ENCODE data around the gene IL1A. TPM values are rescaled to one million over a fixed set of nuclear protein-coding genes. Genes with fewer than 3 reads are reported as not detected.
A peak's percentile ranks its signal among the peaks of the same experiment; 100 is the strongest.
"Not testable (repeated sequence)": the region's sequence is repeated elsewhere in the genome, so short reads cannot be mapped to it uniquely, and the experiment has no call there.

Gene IL1A, protein sequence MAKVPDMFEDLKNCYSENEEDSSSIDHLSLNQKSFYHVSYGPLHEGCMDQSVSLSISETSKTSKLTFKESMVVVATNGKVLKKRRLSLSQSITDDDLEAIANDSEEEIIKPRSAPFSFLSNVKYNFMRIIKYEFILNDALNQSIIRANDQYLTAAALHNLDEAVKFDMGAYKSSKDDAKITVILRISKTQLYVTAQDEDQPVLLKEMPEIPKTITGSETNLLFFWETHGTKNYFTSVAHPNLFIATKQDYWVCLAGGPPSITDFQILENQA
- total RNA-seq: under 1 TPM; 0.55 to 0.99 TPM
- under 1 TPM; 0.55 to 0.59 TPM for polyA plus RNA-seq (ENCODE audit: insufficient read length in 2 of 2)
- long read RNA-seq, donor 1: 0 reads
- long read RNA-seq, donor 2: 0 reads
- long read RNA-seq, donor 3: 0 reads
- long read RNA-seq, donor 4: 0 reads

DNA sequence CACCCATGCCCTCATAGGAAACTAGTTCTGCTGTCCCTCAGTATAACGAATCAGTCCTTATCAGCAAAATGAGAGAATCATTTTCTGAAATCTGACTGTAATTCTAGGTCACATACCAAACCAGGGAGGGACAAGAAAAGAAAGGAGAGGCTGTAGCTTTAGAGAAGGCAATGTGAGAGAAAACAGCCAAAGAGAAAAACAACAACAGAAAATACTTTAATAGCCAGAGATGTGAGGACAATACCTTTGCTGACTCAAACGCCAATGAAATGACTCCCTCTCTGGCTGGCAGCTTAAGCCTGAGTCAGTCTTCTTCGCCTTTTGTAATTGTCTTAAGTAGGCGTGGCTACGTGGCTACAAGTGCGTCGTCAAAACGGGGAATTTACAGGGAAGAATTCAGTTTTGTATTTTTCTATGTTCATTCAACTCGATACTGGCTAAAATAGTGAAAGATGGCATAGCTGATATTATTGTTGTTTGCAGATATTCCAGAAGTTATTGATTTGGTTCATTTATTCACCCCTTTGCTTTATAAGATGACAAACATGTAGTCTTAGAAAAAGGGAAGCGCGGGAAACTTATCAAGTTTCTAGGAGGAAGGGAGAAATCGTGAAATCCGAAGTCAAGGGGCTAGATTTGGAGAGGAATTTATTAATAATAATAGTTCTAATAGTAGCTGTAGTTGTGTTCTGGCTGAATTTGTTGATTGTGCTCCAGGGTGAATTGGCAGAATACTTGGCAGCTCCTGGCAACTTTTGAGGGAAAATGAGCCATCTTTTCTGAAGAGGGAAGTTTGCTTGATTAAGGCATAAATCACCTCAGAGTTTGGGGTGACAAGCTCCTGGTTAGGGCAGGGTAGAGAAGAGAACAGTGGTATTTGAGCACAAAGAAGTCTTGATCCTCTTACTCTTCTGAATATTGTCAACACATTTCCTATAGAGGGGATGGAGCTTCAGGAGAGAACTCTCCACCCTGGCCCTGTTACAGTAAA is at the start of gene IL1A:
IL1A (minus strand) TSS at position 295 of the 991 bp plus-strand sequence. CDS start 723 bp downstream, outside the sequence.
- H3K4me1 ChIP-seq (ENCODE audit: control insufficient read depth, insufficient read depth, low read length): no peaks in the 10 kb centered on the region
- no peaks in the 10 kb centered on the region for H3K36me3 ChIP-seq (ENCODE audit: control insufficient read depth, insufficient read depth, low read length)
- DNase-seq (ENCODE audit: low read depth in 4 of 6, low spot score in 6 of 6): peak in 2 of 6 donors; percentile 19
- WGBS (ENCODE audit: insufficient coverage): 54% methylated on average over 6 of the region's 13 CpGs
- no peaks in the 10 kb centered on the region for H3K9me3 ChIP-seq (ENCODE audit: control insufficient read depth, insufficient read depth, low read length)
- no peaks in the 10 kb centered on the region for H3K27me3 ChIP-seq (ENCODE audit: control insufficient read depth, insufficient read depth, low read length)
- H3K27ac ChIP-seq (ENCODE audit: low read depth, low read length): no peak within 1 kb of the TSS
- H3K4me3 ChIP-seq (ENCODE audit: low read depth, low read length): no peak within 1 kb of the TSS

- no peaks in the 10 kb centered on the region for H3K27me3 ChIP-seq (ENCODE audit: control insufficient read depth, insufficient read depth, low read length)
Observed at GRCh38 chr2:112833976-112834375, 49.7 kb upstream of the IL1A start.

DNA sequence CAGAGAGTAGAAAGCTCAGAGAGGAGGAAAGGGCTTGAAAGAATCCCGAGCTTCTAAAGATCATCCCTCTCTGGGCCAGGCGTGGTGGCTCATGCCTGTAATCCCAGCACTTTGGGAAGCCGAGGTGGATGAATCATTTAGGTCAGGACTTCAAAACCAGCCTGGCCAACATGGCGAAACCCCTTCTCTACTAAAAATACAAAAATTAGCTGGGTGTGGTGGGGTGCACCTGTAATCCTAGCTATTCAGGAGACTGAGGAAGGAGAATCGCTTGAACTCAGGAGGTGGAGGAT is 49.3 kb upstream of the IL1A start:
- DNase-seq (ENCODE audit: low read depth in 4 of 6, low spot score in 6 of 6); H3K9me3 ChIP-seq (ENCODE audit: control insufficient read depth, insufficient read depth, low read length); H3K36me3 ChIP-seq (ENCODE audit: control insufficient read depth, insufficient read depth, low read length); H3K4me1 ChIP-seq (ENCODE audit: control insufficient read depth, insufficient read depth, low read length); H3K4me3 ChIP-seq (ENCODE audit: low read depth, low read length); H3K27me3 ChIP-seq (ENCODE audit: control insufficient read depth, insufficient read depth, low read length); H3K27ac ChIP-seq (ENCODE audit: low read depth, low read length): not testable (repeated sequence)
- WGBS (ENCODE audit: insufficient coverage): 90% methylated on average over 1 of the region's 5 CpGs

More at GRCh38 chr2:112833976-112834375, 49.7 kb upstream of the IL1A start:
- no peak for DNase-seq (ENCODE audit: low read depth in 4 of 6, low spot score in 6 of 6)
- H3K27ac ChIP-seq (ENCODE audit: low read depth, low read length): no peak overlapping the region
- no peaks in the 10 kb centered on the region for H3K36me3 ChIP-seq (ENCODE audit: control insufficient read depth, insufficient read depth, low read length)
- H3K9me3 ChIP-seq (ENCODE audit: control insufficient read depth, insufficient read depth, low read length): no peaks in the 10 kb centered on the region
- no peaks in the 10 kb centered on the region for H3K4me1 ChIP-seq (ENCODE audit: control insufficient read depth, insufficient read depth, low read length)
- H3K4me3 ChIP-seq (ENCODE audit: low read depth, low read length): no peak overlapping the region

DNA sequence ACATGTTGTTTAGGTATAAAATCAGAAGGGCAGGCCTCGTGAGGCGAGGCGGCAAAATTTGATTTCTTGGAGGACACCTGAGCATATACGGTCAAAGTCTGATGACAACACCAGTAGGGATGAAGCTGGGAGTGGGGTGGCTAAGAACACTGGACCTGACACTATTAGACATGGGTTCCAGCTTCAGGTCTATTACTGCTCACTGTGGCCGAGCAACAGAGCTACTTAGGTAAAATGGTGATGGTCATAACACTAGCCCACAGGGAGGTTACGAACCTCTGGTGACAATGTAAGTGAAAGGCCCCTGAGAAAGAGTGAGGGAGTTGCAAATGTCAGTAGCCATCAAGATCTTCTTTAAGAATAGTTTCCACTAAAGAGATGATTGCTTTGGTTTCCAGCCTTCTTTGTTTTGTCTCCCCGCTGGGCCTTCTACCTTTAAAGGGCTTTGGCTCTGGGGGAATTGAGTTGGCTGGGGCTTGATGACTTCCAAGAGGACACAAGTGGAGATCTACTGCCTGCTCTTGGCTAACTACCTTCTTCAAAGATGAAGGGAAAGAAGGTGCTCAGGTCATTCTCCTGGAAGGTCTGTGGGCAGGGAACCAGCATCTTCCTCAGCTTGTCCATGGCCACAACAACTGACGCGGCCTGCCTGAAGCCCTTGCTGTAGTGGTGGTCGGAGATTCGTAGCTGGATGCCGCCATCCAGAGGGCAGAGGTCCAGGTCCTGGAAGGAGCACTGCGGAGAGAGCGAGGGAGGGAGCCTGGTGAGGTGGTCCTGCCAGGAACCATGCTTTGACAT is 48.7 kb upstream of the IL1A start:
- Histone ChIP-seq H3K27me3 (ENCODE audit: control insufficient read depth, insufficient read depth, low read length) (no peaks in the 10 kb centered on the region), H3K4me3 (ENCODE audit: low read depth, low read length) (no peak overlapping the region), H3K36me3 (ENCODE audit: control insufficient read depth, insufficient read depth, low read length) (no peaks in the 10 kb centered on the region), H3K9me3 (ENCODE audit: control insufficient read depth, insufficient read depth, low read length) (no peaks in the 10 kb centered on the region), H3K4me1 (ENCODE audit: control insufficient read depth, insufficient read depth, low read length) (no peaks in the 10 kb centered on the region), H3K27ac (ENCODE audit: low read depth, low read length) (no peak overlapping the region)
- 88% methylated on average over 12 of the region's 14 CpGs for WGBS (ENCODE audit: insufficient coverage)
- no peak for DNase-seq (ENCODE audit: low read depth in 4 of 6, low spot score in 6 of 6)

- Histone ChIP-seq H3K4me3 (ENCODE audit: low read depth, low read length) (no peak overlapping the region), H3K36me3 (ENCODE audit: control insufficient read depth, insufficient read depth, low read length) (no peaks in the 10 kb centered on the region), H3K27ac (ENCODE audit: low read depth, low read length) (no peak overlapping the region), H3K4me1 (ENCODE audit: control insufficient read depth, insufficient read depth, low read length) (no peaks in the 10 kb centered on the region), H3K27me3 (ENCODE audit: control insufficient read depth, insufficient read depth, low read length) (no peaks in the 10 kb centered on the region), H3K9me3 (ENCODE audit: control insufficient read depth, insufficient read depth, low read length) (no peaks in the 10 kb centered on the region)
- WGBS (ENCODE audit: insufficient coverage): 90% methylated on average over 12 of the region's 15 CpGs
- DNase-seq (ENCODE audit: low read depth in 4 of 6, low spot score in 6 of 6): no peak
Observed at GRCh38 chr2:112831946-112832840, 47.9 kb upstream of the IL1A start.

- WGBS (ENCODE audit: insufficient coverage): 44% methylated on average over 2 of the region's 2 CpGs
- Histone ChIP-seq H3K9me3 (ENCODE audit: control insufficient read depth, insufficient read depth, low read length) (no peaks in the 10 kb centered on the region), H3K27me3 (ENCODE audit: control insufficient read depth, insufficient read depth, low read length) (no peaks in the 10 kb centered on the region), H3K27ac (ENCODE audit: low read depth, low read length) (no peak overlapping the region), H3K4me1 (ENCODE audit: control insufficient read depth, insufficient read depth, low read length) (no peaks in the 10 kb centered on the region), H3K4me3 (ENCODE audit: low read depth, low read length) (no peak overlapping the region), H3K36me3 (ENCODE audit: control insufficient read depth, insufficient read depth, low read length) (no peaks in the 10 kb centered on the region)
- DNase-seq (ENCODE audit: low read depth in 4 of 6, low spot score in 6 of 6): peak in 1 of 6 donors; percentile 32
Observed at GRCh38 chr2:112831513-112831845, 47.2 kb upstream of the IL1A start.

GRCh38 chr2:112830682-112831512 is 46.6 kb upstream of the IL1A start:
- no CpG with 5 or more reads among the region's 5 CpGs for WGBS (ENCODE audit: insufficient coverage)
- Histone ChIP-seq H3K36me3 (ENCODE audit: control insufficient read depth, insufficient read depth, low read length) (no peaks in the 10 kb centered on the region), H3K4me1 (ENCODE audit: control insufficient read depth, insufficient read depth, low read length) (no peaks in the 10 kb centered on the region), H3K27ac (ENCODE audit: low read depth, low read length) (no peak overlapping the region), H3K4me3 (ENCODE audit: low read depth, low read length) (no peak overlapping the region), H3K9me3 (ENCODE audit: control insufficient read depth, insufficient read depth, low read length) (no peaks in the 10 kb centered on the region), H3K27me3 (ENCODE audit: control insufficient read depth, insufficient read depth, low read length) (no peaks in the 10 kb centered on the region)
- DNase-seq (ENCODE audit: low read depth in 4 of 6, low spot score in 6 of 6): no peak

- no peaks in the 10 kb centered on the region for H3K9me3 ChIP-seq (ENCODE audit: control insufficient read depth, insufficient read depth, low read length)
- no peak overlapping the region for H3K4me3 ChIP-seq (ENCODE audit: low read depth, low read length)
- H3K36me3 ChIP-seq (ENCODE audit: control insufficient read depth, insufficient read depth, low read length): no peaks in the 10 kb centered on the region
- H3K4me1 ChIP-seq (ENCODE audit: control insufficient read depth, insufficient read depth, low read length): no peaks in the 10 kb centered on the region
- H3K27ac ChIP-seq (ENCODE audit: low read depth, low read length): no peak overlapping the region
- H3K27me3 ChIP-seq (ENCODE audit: control insufficient read depth, insufficient read depth, low read length): no peaks in the 10 kb centered on the region
- 90% methylated on average over 9 of the region's 10 CpGs for WGBS (ENCODE audit: insufficient coverage)
- no peak for DNase-seq (ENCODE audit: low read depth in 4 of 6, low spot score in 6 of 6)
Observed at GRCh38 chr2:112829961-112830681, 45.8 kb upstream of the IL1A start.
